Fibroblast of mammary gland (primary cell): ENCODE measurements around the gene IRAK2.

Experiments used
- DNase-seq: peaks from one replicate; pipeline ENCODE4 v3.0.0-alpha.2; 2010; ENCODE audit warnings: low read depth
- H3K4me3 ChIP-seq: 2 replicates; pipeline ENCODE4 v1.5.1; 2011; ENCODE audit warnings: low read depth, mild to moderate bottlenecking, low read length, moderate library complexity; ENCODE audit not compliant: control insufficient read depth
- TF ChIP-seq, protein P1 (sequence below): conservative IDR thresholded peaks from 2 replicates; pipeline ENCODE4 v1.5.1; 2011; ENCODE audit warnings: low read depth, low read length, inconsistent platforms; ENCODE audit not compliant: control insufficient read depth, insufficient read depth

The IRAK2 gene

DNA sequence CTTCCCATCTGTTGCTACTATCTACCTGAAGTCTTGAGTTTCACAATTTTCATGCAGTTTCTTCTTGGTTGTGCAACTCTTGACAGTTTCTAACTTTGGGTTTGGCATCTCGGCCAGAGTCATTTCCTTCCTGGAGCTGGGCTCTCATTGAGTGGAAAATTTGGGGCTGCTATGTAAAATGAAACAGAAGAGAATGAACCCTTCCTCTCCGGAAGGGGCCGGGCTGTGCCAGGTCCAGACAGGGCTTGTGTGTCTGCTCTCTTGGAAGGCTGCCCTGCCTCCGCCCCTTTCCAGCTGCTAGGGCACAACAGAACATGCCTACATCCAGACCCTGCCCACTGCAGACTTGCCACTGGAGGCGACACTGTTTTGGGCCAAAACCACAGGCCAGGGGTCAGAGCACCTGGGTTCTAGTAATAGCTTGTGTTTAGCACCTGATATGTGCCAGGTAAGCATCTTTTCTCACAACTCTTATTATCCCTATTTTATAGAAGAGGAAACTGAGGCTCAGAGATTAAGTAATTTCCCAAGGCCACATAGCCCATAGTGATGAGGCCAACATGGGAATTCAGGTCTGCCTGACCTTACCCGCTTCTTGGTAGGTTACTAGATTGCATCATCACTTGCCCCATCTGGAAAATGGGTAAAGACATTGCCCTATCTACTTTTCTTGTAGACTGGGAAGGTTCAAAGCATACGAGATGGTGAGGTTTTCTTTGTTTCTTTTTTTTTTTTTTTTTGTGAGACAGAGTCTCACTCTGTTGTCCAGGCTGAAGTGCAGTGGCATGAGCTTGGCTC, 25.0 kb downstream of the IRAK2 start:
- peak; percentile 58 for DNase-seq
- TF ChIP-seq, protein P1, sequence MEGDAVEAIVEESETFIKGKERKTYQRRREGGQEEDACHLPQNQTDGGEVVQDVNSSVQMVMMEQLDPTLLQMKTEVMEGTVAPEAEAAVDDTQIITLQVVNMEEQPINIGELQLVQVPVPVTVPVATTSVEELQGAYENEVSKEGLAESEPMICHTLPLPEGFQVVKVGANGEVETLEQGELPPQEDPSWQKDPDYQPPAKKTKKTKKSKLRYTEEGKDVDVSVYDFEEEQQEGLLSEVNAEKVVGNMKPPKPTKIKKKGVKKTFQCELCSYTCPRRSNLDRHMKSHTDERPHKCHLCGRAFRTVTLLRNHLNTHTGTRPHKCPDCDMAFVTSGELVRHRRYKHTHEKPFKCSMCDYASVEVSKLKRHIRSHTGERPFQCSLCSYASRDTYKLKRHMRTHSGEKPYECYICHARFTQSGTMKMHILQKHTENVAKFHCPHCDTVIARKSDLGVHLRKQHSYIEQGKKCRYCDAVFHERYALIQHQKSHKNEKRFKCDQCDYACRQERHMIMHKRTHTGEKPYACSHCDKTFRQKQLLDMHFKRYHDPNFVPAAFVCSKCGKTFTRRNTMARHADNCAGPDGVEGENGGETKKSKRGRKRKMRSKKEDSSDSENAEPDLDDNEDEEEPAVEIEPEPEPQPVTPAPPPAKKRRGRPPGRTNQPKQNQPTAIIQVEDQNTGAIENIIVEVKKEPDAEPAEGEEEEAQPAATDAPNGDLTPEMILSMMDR, result no peak
- no peak overlapping the region for H3K4me3 ChIP-seq

DNA sequence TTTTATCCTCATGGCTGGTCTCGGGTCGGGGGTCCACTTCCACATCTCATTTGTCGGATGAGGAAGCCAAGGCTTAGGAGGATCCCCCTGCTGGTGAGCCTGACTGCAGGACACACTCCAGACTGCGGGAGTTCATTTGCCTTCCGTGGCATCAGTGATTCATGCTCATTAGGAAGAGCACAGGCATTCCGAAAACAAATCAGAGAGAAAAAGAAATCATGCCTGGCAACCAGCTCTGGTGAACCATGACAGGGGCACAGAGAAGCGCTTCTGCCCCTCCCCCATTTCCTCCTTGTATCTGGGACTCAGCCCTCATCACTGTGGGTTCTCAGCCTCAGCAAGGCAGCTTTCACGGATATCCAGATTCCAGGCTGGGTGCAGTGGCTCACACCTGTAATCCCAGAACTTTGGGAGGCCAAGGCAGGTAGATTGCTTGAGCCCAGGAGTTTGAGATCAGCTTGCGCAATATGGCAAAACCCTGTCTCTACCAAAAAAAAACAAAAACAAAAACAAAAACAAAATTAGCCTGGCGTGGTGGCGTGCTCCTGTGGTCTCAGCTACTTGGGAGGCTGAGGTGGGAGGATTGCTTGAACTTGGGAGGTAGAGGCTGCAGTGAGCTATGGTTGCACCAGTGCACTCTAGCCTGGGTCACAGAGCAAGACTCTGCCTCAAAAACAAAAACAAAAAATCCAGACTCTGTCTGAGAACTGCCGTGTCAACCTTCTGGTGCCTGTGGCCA, 28.4 kb downstream of the IRAK2 start:
- TF ChIP-seq, protein P1, result peak; percentile 77
- peak; percentile 95 for DNase-seq
- H3K4me3 ChIP-seq, result no peak overlapping the region

DNA sequence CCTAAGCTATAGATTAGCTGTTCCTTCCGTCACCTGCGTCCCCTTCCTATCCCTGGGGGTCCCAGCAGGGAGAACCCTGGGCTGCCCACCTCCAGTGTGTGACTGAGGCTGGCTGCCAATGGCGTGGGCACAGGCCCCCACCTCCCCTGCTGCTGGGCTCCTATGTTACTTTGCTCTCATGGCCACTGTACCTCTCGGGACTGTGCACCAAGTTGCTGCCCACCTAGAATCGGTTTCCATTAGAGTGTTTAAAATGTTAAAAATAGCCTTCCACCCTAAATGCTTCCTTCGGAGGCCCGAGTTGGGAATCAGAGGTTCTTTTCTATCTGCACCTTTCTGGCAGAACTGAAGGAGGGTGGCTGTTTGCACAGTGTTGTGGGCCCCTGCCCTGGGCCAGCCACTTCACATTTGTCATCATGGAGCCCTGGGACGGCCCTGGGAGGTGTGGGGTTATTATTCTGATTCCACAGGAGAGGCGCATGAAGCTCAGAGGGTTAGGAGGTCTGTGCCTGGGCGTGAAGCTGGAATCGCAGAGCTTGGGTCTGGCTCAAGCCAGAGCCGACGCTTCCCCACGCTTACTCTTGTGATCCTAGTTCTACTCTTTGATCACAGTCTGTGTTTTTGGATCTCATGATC, 29.1 kb downstream of the IRAK2 start:
- TF ChIP-seq, protein P1, result no peak
- H3K4me3 ChIP-seq, result no peak overlapping the region
- no peak for DNase-seq

DNA sequence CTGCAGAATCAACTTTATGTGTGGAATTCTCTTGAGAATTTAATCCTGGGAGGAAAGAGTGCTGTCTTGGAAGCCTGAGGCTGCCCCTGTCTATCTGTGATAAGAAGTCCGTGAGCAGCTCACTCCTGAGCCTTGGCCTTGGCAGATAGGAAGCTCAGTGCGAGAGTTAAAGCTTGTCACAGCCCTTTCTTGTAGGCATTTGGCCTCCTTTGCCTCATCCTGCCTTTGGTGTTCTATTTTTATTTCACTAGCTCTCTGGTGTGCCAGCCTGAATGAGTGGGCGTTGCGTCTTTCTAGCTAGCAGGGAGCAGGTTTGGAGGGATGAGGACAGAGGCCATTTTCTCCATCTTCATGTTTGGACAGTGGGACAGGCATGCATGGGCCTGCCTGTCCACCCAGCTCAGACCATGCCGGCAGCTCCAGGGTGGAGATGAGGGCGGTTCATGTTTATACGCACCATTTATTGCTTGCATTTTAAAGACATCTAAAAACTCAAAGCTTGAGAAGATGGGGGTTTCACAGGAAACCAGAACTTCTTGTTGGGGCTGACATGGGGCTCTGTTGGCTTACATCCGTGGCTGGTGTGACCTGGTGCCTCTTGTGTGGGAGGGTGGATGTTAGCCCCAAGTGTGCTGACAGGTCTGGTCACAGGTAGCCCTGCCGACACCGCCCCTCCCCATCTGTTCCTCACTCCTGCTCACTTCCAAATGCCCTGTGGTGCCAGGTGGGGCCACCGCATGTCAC, 29.8 kb downstream of the IRAK2 start:
- H3K4me3 ChIP-seq, result no peak overlapping the region
- no peak for DNase-seq

DNA sequence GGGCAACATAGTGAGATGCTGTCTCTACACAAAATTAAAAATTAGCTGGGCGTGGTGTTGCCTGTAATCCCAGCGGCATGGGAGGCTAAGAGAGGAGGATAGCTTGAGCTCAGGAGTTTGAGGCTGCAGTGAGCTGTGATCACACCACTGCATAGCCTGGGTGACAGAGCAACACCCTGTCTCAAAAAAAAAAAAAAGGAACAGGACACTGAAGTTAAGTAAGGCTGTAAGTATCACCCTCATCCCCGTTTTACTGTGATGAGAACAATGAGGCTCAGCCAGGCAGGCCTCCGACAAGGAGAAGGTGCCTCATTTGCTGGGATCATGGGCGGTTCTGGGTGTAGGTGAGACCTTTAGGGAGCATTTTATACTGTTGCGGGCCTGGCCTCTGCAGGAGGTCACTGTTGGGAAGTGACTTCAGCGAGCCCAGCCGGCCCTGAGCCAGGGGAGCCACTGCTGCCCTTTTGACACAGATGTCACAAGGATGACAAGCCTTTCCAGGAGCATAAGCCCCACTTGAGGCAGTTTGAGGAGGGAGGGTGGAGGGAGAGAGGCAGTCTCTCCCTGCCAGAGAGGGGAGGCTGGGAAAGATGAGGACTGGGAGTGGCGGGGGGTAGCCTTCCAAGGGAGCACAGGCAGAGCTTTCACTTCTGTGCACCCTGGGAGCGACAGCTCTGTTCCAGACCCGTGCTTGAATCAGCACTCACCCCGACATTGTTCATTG, 30.8 kb downstream of the IRAK2 start:
- H3K4me3 ChIP-seq, result no peak overlapping the region
- TF ChIP-seq, protein P1, result no peak
- DNase-seq, result no peak

More for the DNA sequence above, 29.8 kb downstream of the IRAK2 start:
- TF ChIP-seq, protein P1, result no peak
